ENCODE measurements around the gene TBPL1. TPM values are rescaled to one million over a fixed set of nuclear protein-coding genes. Genes with fewer than 3 reads are reported as not detected.

The TBPL1 gene
- total and polyA plus RNA-seq, 8 donors, result 20.4 to 58.8 (median 52.0) TPM

DNA sequence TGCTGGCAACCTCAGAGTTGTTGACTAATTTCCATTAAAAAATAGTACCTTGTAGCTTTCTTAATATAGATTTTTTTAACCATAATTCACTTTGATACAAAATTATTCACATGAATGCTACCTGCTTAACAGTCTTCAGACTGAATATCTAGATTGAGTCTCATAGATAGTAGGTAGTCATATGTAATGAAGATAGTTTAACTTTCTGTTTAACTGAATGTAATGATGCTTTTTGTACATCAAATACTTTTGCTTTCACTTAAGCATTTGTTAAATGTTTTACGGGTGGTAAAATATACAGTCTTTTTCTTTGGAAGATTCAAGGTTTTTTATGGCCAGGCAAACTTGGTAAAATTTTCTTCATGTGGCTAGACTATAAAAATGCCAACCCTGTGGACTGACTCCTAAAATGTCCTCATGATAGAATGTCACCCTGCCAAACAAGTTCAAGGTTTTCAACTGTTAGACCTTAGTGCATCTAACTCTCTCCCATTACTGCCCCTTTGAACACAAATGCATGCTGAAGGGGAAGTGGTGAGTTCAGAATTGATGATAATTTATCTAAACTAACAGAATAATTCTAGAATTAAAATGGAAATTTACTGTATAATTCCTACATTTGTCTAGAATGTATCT lies 16.4 kb downstream of the TBPL1 start:
- no peak overlapping the region for H3K4me3 ChIP-seq
- peaks cover 0 to 21% of the 10 kb centered on the region in 2 donors for H3K4me1 ChIP-seq
- TF ChIP-seq, protein P1, sequence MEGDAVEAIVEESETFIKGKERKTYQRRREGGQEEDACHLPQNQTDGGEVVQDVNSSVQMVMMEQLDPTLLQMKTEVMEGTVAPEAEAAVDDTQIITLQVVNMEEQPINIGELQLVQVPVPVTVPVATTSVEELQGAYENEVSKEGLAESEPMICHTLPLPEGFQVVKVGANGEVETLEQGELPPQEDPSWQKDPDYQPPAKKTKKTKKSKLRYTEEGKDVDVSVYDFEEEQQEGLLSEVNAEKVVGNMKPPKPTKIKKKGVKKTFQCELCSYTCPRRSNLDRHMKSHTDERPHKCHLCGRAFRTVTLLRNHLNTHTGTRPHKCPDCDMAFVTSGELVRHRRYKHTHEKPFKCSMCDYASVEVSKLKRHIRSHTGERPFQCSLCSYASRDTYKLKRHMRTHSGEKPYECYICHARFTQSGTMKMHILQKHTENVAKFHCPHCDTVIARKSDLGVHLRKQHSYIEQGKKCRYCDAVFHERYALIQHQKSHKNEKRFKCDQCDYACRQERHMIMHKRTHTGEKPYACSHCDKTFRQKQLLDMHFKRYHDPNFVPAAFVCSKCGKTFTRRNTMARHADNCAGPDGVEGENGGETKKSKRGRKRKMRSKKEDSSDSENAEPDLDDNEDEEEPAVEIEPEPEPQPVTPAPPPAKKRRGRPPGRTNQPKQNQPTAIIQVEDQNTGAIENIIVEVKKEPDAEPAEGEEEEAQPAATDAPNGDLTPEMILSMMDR (IDR thresholded peaks at IDR 0.05), result no peak
- ATAC-seq (no peak), DNase-seq (no peak)
- intact Hi-C loops (cut with DNase I), result no loop called here
- no peak overlapping the region for H3K27ac ChIP-seq
- no peaks in the 10 kb centered on the region for H3K9me3 ChIP-seq
- no peaks in the 10 kb centered on the region for H3K36me3 ChIP-seq
- H3K27me3 ChIP-seq, result no peaks in the 10 kb centered on the region

DNA sequence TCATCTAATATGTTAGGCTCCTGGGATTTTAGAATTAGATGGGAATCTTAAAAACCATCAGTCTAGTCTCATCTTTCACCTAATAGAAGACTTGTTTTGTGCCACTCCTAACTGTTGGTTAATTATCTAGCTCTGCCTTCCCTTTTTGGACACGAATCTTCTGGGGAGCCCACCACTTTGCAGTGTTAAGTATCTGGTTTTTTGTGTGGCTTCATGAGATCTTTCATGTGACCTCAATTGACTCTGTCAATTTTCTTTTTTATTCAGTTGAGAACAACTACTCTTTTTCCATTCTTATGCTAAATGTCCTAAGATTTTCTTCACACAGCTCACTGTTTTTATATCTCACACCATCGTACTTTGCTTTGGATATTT lies 16.9 kb downstream of the TBPL1 start:
- DNase-seq (no peak), ATAC-seq (no peak)
- H3K4me1 ChIP-seq, result peaks cover 0 to 18% of the 10 kb centered on the region in 2 donors
- H3K36me3 ChIP-seq, result no peaks in the 10 kb centered on the region
- intact Hi-C loops (cut with DNase I), result loop anchor here in 1 of 2 donors (5.0 kb wide), 1 partner anchor 92 kb away; no protein-coding TSS in a partner anchor
- no peaks in the 10 kb centered on the region for H3K9me3 ChIP-seq
- H3K27ac ChIP-seq, result no peak overlapping the region
- H3K27me3 ChIP-seq, result no peaks in the 10 kb centered on the region
- H3K4me3 ChIP-seq, result no peak overlapping the region
- TF ChIP-seq, protein P1 (IDR thresholded peaks at IDR 0.05), result no peak

DNA sequence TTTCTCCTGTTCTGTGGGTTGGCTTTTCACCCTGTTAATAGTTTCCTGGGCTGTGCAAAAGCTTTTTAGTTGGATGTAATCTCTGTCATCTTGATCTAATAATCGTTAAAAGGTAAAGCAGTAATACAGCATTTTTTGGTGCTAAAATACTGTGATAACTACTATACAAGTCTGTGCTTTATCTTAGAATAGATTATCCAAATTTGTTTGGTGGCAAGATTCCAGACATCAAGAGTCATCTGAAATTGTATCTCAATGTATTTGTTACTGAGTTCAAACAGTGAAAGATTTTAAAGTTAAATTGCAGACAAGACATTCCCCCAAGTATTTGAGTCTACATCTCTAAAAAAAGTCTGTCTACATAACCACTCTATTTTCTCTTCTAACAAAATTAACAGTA lies 18.8 kb downstream of the TBPL1 start:
- TF ChIP-seq, protein P1 (IDR thresholded peaks at IDR 0.05), result no peak
- no peak for ATAC-seq
- no peak for DNase-seq
- peaks cover 0 to 12% of the 10 kb centered on the region in 2 donors for H3K4me1 ChIP-seq
- H3K27me3 ChIP-seq, result no peaks in the 10 kb centered on the region
- H3K36me3 ChIP-seq, result no peaks in the 10 kb centered on the region
- intact Hi-C loops (cut with DNase I), result loop anchor here in 1 of 2 donors (5.0 kb wide), 1 partner anchor 90 kb away; no protein-coding TSS in a partner anchor
- no peak overlapping the region for H3K27ac ChIP-seq
- no peak overlapping the region for H3K4me3 ChIP-seq
- no peaks in the 10 kb centered on the region for H3K9me3 ChIP-seq

DNA sequence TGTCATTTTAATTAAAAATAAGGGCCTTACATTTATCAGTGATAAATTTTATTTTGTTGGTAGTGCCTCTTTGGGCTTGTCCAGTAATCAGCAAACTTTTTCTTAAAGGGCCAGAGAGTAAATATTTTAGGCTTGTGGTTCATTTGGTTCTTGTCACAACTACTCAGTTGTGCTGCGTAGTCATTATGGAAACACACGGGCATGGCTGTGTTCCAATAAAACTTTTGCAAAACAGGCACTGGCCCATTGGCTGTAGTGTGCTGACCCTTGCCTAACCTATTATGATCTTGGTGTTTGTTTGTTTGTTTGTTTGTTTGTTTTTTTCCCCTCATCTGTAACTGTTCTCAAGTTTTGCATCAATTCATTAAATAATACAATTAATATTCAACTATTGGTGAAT lies 19.4 kb downstream of the TBPL1 start:
- Histone ChIP-seq H3K27ac (no peak overlapping the region), H3K27me3 (no peaks in the 10 kb centered on the region), H3K4me1 (peaks cover 0 to 12% of the 10 kb centered on the region in 2 donors), H3K4me3 (no peak overlapping the region), H3K9me3 (no peaks in the 10 kb centered on the region), H3K36me3 (no peaks in the 10 kb centered on the region)
- DNase-seq (no peak), ATAC-seq (no peak)
- intact Hi-C loops (cut with DNase I), result loop anchor here in 1 of 2 donors (5.0 kb wide), 1 partner anchor 90 kb away; no protein-coding TSS in a partner anchor
- TF ChIP-seq, protein P1 (IDR thresholded peaks at IDR 0.05), result no peak

DNA sequence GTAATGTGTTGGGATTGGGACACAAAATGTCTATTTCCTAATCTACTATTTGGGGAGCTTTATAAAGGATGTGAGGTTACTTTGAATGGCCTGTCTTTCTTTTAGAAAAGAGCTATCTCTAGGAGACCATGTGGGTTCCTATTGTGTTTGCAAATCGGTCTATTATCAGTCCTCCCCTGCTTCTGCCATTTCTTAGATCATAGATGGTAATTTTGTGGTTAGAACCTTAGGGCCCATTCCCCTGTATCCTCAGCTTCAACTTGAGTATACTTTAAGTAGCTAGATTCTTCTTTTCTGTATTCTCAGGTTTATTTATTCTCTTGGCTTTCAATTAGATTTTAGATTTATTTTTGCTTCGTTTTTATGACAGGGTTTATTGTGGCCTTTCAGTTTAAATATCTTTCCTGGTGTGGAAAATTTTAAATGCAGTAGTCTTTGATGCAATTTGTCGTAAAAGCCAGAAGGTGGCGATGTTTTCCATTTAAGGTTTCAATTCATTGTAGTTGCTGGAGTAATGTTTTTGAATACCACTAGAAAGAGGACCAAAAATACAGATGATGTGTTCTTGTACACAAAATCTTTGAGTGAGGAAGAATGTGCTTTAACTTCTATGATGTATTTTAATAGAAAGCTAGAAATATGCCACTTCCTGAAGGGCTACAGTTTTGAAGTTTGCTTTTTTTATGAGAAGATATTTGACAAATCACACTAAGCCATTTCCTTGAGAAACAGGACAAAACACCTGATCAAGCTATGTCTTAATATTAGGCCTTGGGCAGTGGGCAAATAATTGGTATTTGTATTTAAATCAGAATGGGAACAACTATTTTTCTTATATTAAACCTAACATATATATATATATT lies 20.3 kb downstream of the TBPL1 start:
- Histone ChIP-seq H3K4me1 (peaks cover 0 to 7% of the 10 kb centered on the region in 2 donors), H3K27ac (no peak overlapping the region), H3K36me3 (no peaks in the 10 kb centered on the region), H3K4me3 (no peak overlapping the region), H3K9me3 (no peaks in the 10 kb centered on the region), H3K27me3 (no peaks in the 10 kb centered on the region)
- DNase-seq (peak in 2 of 4 donors; percentile 27 to 59), ATAC-seq (peak; percentile 61)
- intact Hi-C loops (cut with DNase I), result loop anchor here in 1 of 2 donors (5.0 kb wide), 1 partner anchor 89 kb away; no protein-coding TSS in a partner anchor
- TF ChIP-seq, protein P1 (IDR thresholded peaks at IDR 0.05), result peak; percentile 69

Measured in left lung (tissue), 10 donors.